GM18870 (cell line): ENCODE measurements around the gene ZXDC.
A peak's percentile ranks its signal among the peaks of the same experiment; 100 is the strongest.

Experiments used
- ATAC-seq: cut with Tn5 transposase; IDR thresholded peaks from one replicate; pipeline ENCODE4 v1.9.1; 2021; ENCODE audit warnings: moderate library complexity; ENCODE audit not compliant: unreplicated experiment

The ZXDC gene

GRCh38 chr3:126399756-126400155 is 75.9 kb downstream of the ZXDC start:
- ATAC-seq = no peak

GRCh38 chr3:126399351-126399735 is 76.3 kb downstream of the ZXDC start:
- ATAC-seq = peak; percentile 84

- ATAC-seq = no peak
These were observed 77.0 kb downstream of the ZXDC start for GRCh38 chr3:126398423-126399350.

- ATAC-seq = no peak
These were observed 77.9 kb downstream of the ZXDC start for GRCh38 chr3:126397610-126398422.

GRCh38 chr3:126396536-126396935 is 79.2 kb downstream of the ZXDC start:
- ATAC-seq = no peak

GRCh38 chr3:126395846-126396513 is 79.7 kb downstream of the ZXDC start:
- ATAC-seq = no peak

- ATAC-seq = no peak
These were observed 80.7 kb downstream of the ZXDC start for GRCh38 chr3:126394977-126395321.

- no peak for ATAC-seq
These were observed 81.3 kb downstream of the ZXDC start, which contains the start of gene CFAP100 for GRCh38 chr3:126394179-126394976. TSS of gene CFAP100 (plus strand) at chr3:126394909. CDS start at chr3:126396001, 1,092 bp downstream.

GRCh38 chr3:126393563-126393962 is 82.1 kb downstream of the ZXDC start:
- ATAC-seq = no peak

GRCh38 chr3:126392246-126392645 is 83.4 kb downstream of the ZXDC start:
- no peak for ATAC-seq

- ATAC-seq = no peak
These were observed 84.1 kb downstream of the ZXDC start for GRCh38 chr3:126391631-126392030.

GRCh38 chr3:126390751-126391150 is 84.9 kb downstream of the ZXDC start:
- no peak for ATAC-seq

- no peak for ATAC-seq
These were observed 85.5 kb downstream of the ZXDC start for GRCh38 chr3:126390201-126390600.

- no peak for ATAC-seq
These were observed 85.9 kb downstream of the ZXDC start for GRCh38 chr3:126389794-126390146.

GRCh38 chr3:126389112-126389793 is 86.4 kb downstream of the ZXDC start:
- ATAC-seq = no peak
